Endometrium (tissue), 2 donors: Measurements from ENCODE around the gene TSPAN2.

ENCODE experiments used
- FAIRE-seq: peaks from 2 replicates; lab custom pipeline; 2012; peaks lifted over from hg19 to GRCh38; lab: Jason Lieb, UNC
- donor health status: control.
- donor health status: control.

TSPAN2 gene

DNA sequence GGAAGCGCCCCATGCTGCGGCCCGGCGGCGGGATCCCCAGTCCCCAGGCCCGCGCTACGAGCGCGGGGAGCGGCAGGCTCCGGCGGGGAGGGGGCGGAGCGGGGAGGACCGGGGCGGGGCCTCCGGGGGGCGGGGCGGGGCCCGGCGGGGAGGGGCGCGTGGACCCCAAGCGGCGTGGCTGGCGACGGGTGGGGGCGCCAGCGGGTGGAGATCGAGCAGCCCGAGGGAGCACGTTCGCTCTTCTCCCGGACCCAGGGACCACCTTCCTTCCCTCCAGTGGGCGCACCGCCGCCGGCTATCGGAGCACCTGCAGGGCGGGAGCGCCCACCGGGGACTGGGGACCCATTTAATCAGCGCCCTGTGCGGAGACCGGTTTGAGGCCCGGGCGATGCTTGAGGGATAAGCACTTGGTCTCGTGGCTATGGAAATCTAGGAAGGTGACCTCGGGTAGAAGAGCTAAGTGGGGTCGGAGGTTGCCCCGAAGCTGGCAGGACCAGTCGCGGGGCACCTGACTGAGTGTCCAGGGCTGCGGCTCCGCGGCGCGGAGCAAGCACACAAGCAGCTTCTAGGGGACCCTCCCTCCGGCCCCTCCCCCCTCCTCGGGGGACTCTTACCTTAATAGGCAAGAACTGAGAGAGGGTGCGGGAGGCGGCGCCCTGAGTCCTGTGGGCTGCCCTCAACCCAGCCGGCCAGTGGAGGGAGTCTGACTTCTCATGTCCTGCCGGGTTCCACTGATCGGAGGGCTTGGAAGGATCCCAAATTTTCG is at the start of gene TSPAN2:
Gene TSPAN2, minus strand, starts transcription at position 84 of the 766 bp plus-strand sequence. Its CDS starts 71 bp downstream, at position 13.
- no peak for FAIRE-seq

- FAIRE-seq = peak; percentile 57
These were observed 49.7 kb upstream of the TSPAN2 start for GRCh38 chr1:115138973-115139372.

DNA sequence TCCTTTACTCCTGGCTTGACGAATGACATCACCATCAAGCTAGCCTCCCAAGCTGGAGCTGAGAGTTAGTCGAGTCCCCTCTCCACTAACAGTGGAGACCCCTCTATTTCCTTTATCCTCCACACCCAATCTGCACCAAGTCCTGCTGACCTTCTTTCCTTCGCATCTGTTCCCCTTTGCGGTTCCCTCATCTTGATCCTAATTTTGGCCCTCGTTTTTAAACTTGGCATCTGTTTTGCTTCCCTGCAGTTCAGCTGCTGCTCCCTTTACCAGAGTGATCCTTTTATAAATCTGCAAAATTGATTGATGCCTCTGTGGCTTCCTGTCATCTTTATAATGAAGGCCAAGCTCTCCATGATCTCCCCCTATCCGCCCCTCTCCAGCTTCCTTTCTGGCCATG is 49.0 kb upstream of the TSPAN2 start:
- FAIRE-seq = no peak

DNA sequence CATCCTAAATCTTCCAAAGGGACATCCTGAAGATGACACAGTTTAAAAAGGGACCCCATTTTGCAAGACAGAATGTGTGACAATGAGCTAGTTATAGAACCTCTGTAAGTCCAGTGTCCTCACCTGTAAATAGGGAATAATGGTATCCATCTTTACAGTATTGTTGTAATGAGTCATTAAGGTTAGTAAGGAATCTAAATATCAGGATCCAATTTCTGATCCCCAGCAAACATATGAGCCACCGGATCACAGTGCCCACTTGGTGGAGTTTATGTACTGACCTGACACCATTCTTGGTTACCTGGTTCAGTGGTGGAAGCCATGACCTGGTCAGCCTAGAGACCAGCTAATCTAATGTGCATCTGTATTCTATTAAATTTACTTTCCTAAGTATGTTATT is 47.9 kb upstream of the TSPAN2 start:
- FAIRE-seq = no peak

- no peak for FAIRE-seq
These were observed 47.4 kb upstream of the TSPAN2 start for GRCh38 chr1:115136706-115137105.

GRCh38 chr1:115136106-115136505 is 46.8 kb upstream of the TSPAN2 start:
- FAIRE-seq = no peak

GRCh38 chr1:115135681-115136080 is 46.4 kb upstream of the TSPAN2 start:
- no peak for FAIRE-seq

GRCh38 chr1:115134850-115135480 is 45.7 kb upstream of the TSPAN2 start:
- FAIRE-seq = no peak

DNA sequence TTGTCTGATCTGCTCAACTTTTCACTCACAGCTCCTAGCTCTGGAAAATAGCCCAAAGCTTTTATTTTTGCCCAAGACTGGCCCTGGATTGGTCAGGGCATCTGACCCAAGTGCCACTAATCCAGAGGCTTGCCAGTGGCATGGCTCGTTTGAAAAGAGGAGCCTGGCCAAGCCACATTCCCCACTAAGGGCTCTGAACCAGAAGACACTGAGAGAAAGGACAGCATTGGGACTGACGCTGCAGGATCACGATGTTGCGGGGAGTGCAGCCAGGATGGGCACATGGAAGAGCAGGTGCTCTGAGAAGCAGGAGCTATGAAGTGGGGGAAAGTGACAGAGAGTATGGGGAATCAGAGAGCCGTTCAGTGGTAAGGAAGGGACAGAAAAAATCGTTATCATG is 44.9 kb upstream of the TSPAN2 start:
- FAIRE-seq = no peak

GRCh38 chr1:115133440-115133839 is 44.1 kb upstream of the TSPAN2 start:
- no peak for FAIRE-seq

DNA sequence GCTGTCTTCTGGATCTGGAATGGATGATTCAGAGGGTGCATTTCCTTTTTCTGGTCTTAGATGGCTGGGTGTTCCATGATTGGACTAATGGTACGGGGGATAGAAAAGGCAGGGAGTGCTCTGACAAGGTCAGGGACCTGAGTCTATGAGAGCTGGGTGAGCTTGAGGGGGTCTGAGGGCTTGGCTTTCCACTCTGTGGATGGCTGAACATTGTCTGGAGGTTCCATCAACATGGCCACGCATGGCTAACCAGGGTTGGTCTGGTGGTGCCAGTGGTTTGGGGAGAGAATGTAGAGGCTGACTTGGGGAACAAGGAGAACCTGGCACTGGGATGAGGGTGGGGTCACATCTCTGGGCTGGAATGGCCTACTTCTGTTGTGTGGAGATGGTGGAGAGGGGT is 41.5 kb upstream of the TSPAN2 start:
- FAIRE-seq = no peak

DNA sequence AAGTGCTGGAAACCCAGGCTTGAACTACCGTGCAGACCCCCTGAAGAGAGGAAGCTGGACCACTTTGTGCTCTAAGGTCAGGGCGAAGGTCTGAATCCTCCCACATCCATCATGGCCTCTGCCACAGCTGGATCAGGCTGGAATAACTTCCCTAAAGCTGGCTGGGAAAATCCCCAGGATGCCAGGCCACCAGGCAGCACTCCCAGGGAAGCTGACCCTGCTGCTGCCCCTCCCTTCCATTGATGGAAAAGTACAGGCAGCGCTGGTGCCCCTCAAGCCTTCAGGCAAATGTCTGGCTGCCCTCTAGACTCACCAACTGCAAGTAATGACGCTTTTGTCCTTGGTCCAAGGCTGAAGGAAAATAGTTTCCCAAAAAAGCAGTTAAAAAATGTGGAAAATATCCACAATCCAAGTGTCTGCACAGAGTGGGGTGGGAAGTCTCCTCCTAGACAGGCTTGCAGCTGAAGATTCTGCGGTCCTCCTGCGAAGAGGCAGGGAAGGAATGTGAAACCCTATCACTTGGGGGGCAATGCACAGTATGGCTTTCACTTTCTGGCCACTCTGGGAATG is 39.9 kb upstream of the TSPAN2 start:
- no peak for FAIRE-seq

GRCh38 chr1:115127539-115127938 is 38.2 kb upstream of the TSPAN2 start:
- FAIRE-seq = no peak

GRCh38 chr1:115126516-115126915 is 37.2 kb upstream of the TSPAN2 start:
- no peak for FAIRE-seq

DNA sequence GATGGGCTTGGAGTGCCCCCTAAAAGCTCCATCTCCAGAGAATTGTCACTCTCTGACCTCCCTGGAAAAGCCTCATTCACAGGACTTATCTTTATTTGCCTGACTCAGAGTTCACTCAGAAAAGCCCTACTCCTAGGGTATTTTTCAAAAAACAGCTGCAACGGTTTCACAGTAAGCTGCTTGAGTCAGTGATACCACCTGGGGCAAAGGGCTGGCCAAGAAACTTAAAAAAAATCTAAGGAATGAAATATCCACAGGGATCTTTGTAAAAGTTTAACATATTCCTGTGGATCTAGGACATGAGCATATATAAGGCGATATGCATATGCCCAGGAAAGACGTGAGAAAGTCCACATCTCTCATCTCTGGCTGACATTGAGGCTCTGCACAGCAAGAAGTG is 33.8 kb upstream of the TSPAN2 start:
- FAIRE-seq = no peak

DNA sequence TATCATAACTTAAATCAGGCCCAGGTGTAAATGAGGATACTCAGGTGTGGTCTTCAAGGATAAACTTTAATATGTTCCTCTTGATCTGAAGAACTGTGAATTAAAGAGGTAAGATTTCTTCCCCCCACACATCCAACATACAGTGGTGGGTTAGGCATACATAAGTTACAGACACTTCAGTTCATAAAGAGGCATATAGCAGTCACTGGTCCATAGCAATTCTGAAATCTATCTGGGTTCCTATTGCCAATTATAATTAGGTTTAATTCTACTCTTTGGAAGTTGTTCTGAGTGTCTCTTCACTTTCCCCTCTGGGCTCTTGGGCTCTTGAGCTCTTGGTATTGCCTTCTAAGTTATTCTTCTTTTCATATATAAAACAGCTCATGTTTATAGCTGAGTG is 32.5 kb upstream of the TSPAN2 start:
- FAIRE-seq = no peak

- FAIRE-seq = no peak
These were observed 31.0 kb upstream of the TSPAN2 start for GRCh38 chr1:115120296-115120695.

DNA sequence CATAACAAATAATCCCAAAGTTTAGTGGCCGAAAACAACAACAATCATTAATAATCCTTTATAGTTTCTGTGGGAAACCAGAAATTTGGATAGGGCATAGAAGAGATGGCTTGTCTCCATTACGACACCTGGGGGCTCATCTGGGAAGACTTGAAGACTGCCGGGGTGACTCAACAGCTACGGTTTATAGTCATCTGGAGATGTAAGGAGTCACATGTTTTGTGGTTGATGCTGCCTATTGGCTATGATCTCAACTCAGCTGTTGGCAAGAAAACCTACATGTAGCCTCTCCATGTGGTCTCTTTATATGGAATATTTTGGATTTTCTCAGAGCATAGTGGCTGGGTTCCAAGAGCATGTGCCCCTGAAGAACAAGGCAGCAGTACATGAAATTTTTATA is 29.3 kb upstream of the TSPAN2 start:
- FAIRE-seq = no peak

DNA sequence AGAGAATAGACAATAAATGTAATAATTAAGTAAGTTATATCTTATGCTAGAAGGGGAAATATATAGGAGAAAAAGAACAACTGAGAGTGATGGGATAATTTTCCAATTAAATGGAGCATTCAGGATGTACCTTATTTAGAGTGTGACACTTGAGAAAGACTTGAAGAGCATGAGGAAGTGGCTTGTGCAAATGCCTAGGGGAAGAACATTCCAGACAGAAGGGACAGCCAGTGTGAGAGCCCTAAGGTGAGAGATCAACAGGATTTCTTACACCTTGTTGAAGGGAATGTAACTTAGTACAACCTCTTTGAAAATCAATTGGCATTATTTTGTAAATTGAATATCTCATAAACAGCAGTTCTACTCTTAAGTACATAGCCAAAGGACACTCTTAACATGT is 28.8 kb upstream of the TSPAN2 start:
- no peak for FAIRE-seq

DNA sequence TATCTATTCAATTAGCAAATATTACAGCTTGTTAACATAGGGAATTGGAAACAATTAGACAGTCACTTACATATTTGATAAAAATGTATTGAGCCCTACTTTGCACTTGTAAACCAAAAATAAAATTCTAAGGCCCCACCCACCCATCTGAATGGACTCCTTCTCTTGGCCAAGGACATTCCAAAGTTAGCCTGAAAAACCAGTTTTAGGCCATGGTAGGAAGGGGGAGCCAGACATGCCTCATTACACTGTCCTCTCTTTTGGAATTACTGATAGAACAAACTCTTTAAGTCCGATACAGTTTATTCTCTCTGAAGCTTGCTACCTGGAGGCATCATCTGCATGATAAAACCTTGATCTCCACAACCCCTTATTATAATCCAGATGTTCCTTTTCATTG is 28.0 kb upstream of the TSPAN2 start:
- no peak for FAIRE-seq

- no peak for FAIRE-seq
These were observed 27.2 kb upstream of the TSPAN2 start for GRCh38 chr1:115116512-115116911.

- no peak for FAIRE-seq
These were observed 26.3 kb upstream of the TSPAN2 start for GRCh38 chr1:115115521-115116161.

DNA sequence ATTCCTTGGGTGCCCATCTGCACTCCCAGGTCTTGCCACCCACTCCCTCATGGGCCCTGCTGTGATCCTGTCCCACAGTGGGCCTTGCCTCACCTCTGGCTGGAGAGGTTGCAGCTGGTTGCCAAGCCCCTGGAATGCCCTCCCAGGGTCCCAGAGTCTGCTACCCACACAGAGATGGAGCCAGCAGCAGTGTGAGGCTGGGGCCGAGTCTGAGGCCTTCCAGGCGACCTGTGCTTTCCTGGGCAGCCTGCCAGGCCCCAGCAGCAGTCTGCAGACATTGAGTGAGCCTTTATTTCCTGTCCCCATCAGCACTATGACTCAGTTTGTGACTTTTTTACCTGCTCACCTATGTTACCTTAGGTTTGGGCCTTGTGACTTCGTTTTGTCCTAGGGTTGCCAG is 25.0 kb upstream of the TSPAN2 start:
- no peak for FAIRE-seq
